T-cell (primary cell): Measurements from ENCODE around the gene KRT38. TPM values are rescaled to one million over a fixed set of nuclear protein-coding genes. Genes with fewer than 3 reads are reported as not detected.

Experiments used
- ATAC-seq, 4 experiments: fragments of 200-7000 bp in 3 of 4; fragments of 150-1000 bp in 1 of 4; cut with Tn5 transposase; replicated peaks in 1 of 4; 1 replicate in 3 of 4; 2 replicates in 1 of 4; pipeline ENCODE4 v1.10.0; 2021; ENCODE audit warnings: moderate library complexity in 3 of 4, mild to moderate bottlenecking in 2 of 4, moderate number of reproducible peaks in 1 of 4
- CTCF ChIA-PET, 2 donors: fragments of 300-600 bp; sonication (Branson Sonifier 250); formaldehyde crosslinking; loops; one replicate each; lab custom pipeline; 2022; ENCODE audit warnings: antibody characterized with exemption in 2 of 2; lab: Charles Lee
- POLR2A ChIA-PET, 2 donors: fragments of 300-600 bp; sonication (Branson Sonifier 250); formaldehyde crosslinking; loops; one replicate each; lab custom pipeline; 2022; ENCODE audit warnings: antibody characterized with exemption in 2 of 2; lab: Charles Lee
- DNase-seq, 35 experiments: peaks; one replicate each; pipeline versions ENCODE4 v3.0.0 to v3.0.0-alpha.2; 2013 to 2023
- H3K27ac ChIP-seq: one replicate; pipeline ENCODE4 v1.5.1; 2013; ENCODE audit warnings: low read length
- H3K27me3 ChIP-seq, 2 experiments: replicated peaks in 1 of 2; 1 replicate in 1 of 2; 2 replicates in 1 of 2; pipeline versions ENCODE4 v1.6.1 to v1.7.0; 2013; ENCODE audit warnings: low read length in 1 of 2, mixed read lengths in 1 of 2; ENCODE audit not compliant: control insufficient read depth in 2 of 2, insufficient read depth in 2 of 2; ENCODE audit errors: extremely low read depth in 1 of 2
- H3K36me3 ChIP-seq, 2 donors: 1 replicate in 1 of 2; 2 replicates in 1 of 2; pipeline versions ENCODE4 v1.6.1 to v1.7.0; 2013; ENCODE audit warnings: low read length in 1 of 2; ENCODE audit not compliant: control insufficient read depth in 2 of 2, insufficient read depth in 1 of 2; ENCODE audit errors: extremely low read depth in 1 of 2
- H3K4me1 ChIP-seq, 2 experiments: 1 replicate in 1 of 2; 2 replicates in 1 of 2; pipeline versions ENCODE4 v1.6.1 to v1.7.0; 2013; ENCODE audit warnings: low read length in 2 of 2, mixed read lengths in 1 of 2; ENCODE audit not compliant: insufficient read depth in 2 of 2, control insufficient read depth in 1 of 2; ENCODE audit errors: extremely low read depth in 1 of 2
- H3K4me3 ChIP-seq, 2 donors: 1 replicate in 1 of 2; 2 replicates in 1 of 2; pipeline versions ENCODE4 v1.5.1 to v1.7.0; 2013; ENCODE audit warnings: mild to moderate bottlenecking in 2 of 2, low read length in 1 of 2, moderate library complexity in 1 of 2; ENCODE audit not compliant: control insufficient read depth in 1 of 2; ENCODE audit errors: extremely low read depth in 1 of 2
- H3K9me3 ChIP-seq: 2 replicates; pipeline ENCODE4 v1.7.0; 2013
- H3K27ac Mint-ChIP-seq, 2 donors: one replicate each; pipeline ENCODE4 v1.8.0; 2020 to 2021; ENCODE audit warnings: mild to moderate bottlenecking in 2 of 2, mixed read lengths in 2 of 2
- H3K27me3 Mint-ChIP-seq, 2 donors: one replicate each; pipeline ENCODE4 v1.8.0; 2021 to 2022; ENCODE audit warnings: mixed read lengths in 2 of 2
- H3K36me3 Mint-ChIP-seq: one replicate; pipeline ENCODE4 v1.8.0; 2021; ENCODE audit warnings: mixed read lengths
- H3K4me1 Mint-ChIP-seq, 3 donors: one replicate each; pipeline ENCODE4 v1.8.0; 2020 to 2022; ENCODE audit warnings: mixed read lengths in 3 of 3, mild to moderate bottlenecking in 1 of 3
- H3K4me3 Mint-ChIP-seq, 3 donors: one replicate each; pipeline ENCODE4 v1.8.0; 2020 to 2022; ENCODE audit warnings: mild to moderate bottlenecking in 3 of 3, mixed read lengths in 3 of 3, moderate library complexity in 3 of 3
- H3K9me3 Mint-ChIP-seq, 3 donors: one replicate each; pipeline ENCODE4 v1.8.0; 2020 to 2022; ENCODE audit warnings: mixed read lengths in 3 of 3
- WGBS: methylation state at CpG from one replicate; pipeline ENCODE4 v1.1.5; 2013; ENCODE audit warnings: missing lambda C conversion rate; ENCODE audit not compliant: insufficient coverage; 5-methylcytosine and 5-hydroxymethylcytosine counted together
- total RNA-seq, 35 experiments: library from RNA in 6 of 35; stranded (reverse) in 6 of 35; fragments of 120-200 nt in 1 of 35; gene quantifications; one replicate each; pipeline versions ENCODE4 v1.2.1 to v1.2.4 and lab custom pipeline; 2013 to 2026

Gene KRT38
- total RNA-seq, 5 donors from 2014 or later (not counting 1 experiment from before 2014, with no cell fraction given), result not detected

GRCh38 chr17:41483991-41484826 lies 43.4 kb upstream of the KRT38 start:
- no peaks in the 10 kb centered on the region for H3K4me1 Mint-ChIP-seq
- H3K27me3 ChIP-seq, result peaks cover 0 to 32% of the 10 kb centered on the region in 2 experiments
- no peaks in the 10 kb centered on the region for H3K9me3 Mint-ChIP-seq
- peaks cover 0 to 2% of the 10 kb centered on the region in 2 experiments for H3K4me1 ChIP-seq
- H3K27ac ChIP-seq, result no peak overlapping the region
- no peaks in the 10 kb centered on the region for H3K9me3 ChIP-seq
- POLR2A ChIA-PET, result no interaction called here
- H3K27me3 Mint-ChIP-seq, result no peaks in the 10 kb centered on the region
- no peak overlapping the region for H3K27ac Mint-ChIP-seq
- WGBS, result 92% methylated on average over 3 of the region's 7 CpGs
- CTCF ChIA-PET, result interaction anchor here in 1 of 2 donors (1.1 kb wide), 1 partner anchor 162 kb away, joined by 4 read pairs; no protein-coding TSS in a partner anchor
- H3K4me3 ChIP-seq, result no peak overlapping the region
- no peaks in the 10 kb centered on the region for H3K36me3 ChIP-seq
- H3K36me3 Mint-ChIP-seq, result no peaks in the 10 kb centered on the region
- DNase-seq (no peak), ATAC-seq (no peak)
- H3K4me3 Mint-ChIP-seq, result no peak overlapping the region

DNA sequence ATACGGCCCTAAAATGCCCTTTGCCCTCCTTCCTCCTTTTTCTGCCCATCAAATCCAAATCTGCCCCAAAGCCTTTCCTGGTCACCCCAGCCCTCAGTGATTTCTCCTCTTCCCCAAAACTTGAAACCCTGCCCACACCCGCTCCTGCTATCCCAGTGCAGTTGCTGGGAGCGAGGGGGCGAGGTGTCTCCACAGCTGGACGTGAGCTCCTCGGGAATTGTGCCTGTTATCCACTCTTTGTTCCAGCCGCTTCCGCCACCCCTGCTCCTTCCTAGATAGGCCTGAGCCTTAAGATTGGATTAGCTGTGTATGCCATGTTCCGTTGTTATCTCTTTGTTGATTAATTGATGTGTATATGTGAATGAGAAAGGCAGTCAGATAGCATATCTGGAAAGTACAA lies 42.7 kb upstream of the KRT38 start:
- no peak overlapping the region for H3K27ac Mint-ChIP-seq
- H3K4me3 Mint-ChIP-seq, result no peak overlapping the region
- no peaks in the 10 kb centered on the region for H3K27me3 Mint-ChIP-seq
- H3K36me3 Mint-ChIP-seq, result no peaks in the 10 kb centered on the region
- POLR2A ChIA-PET, result no interaction called here
- Histone ChIP-seq H3K4me1 (peaks cover 0 to 2% of the 10 kb centered on the region in 2 experiments), H3K4me3 (no peak overlapping the region), H3K9me3 (no peaks in the 10 kb centered on the region), H3K27me3 (peaks cover 0 to 29% of the 10 kb centered on the region in 2 experiments), H3K36me3 (no peaks in the 10 kb centered on the region), H3K27ac (no peak overlapping the region)
- ATAC-seq, result no peak
- WGBS, result 78% methylated on average over 4 of the region's 9 CpGs
- no peaks in the 10 kb centered on the region for H3K9me3 Mint-ChIP-seq
- DNase-seq, result no peak
- CTCF ChIA-PET, result interaction anchor here in 1 of 2 donors (1.1 kb wide), 1 partner anchor 161 kb away, joined by 4 read pairs; no protein-coding TSS in a partner anchor
- H3K4me1 Mint-ChIP-seq, result no peaks in the 10 kb centered on the region

GRCh38 chr17:41481036-41481435 lies 40.3 kb upstream of the KRT38 start, which contains the start of gene KRT35:
KRT35 (minus strand) TSS chr17:41481151; CDS start chr17:41481097, 54 bp downstream.
- H3K4me1 Mint-ChIP-seq, result no peaks in the 10 kb centered on the region
- ATAC-seq, result no peak
- POLR2A ChIA-PET, result no interaction called here
- WGBS, result 86% methylated on average over 1 of the region's 2 CpGs
- DNase-seq, result no peak
- no peaks in the 10 kb centered on the region for H3K36me3 Mint-ChIP-seq
- H3K9me3 ChIP-seq, result no peaks in the 10 kb centered on the region
- no peak within 1 kb of the TSS for H3K27ac Mint-ChIP-seq
- no peaks in the 10 kb centered on the region for H3K27me3 Mint-ChIP-seq
- CTCF ChIA-PET, result no interaction called here
- H3K4me3 ChIP-seq, result no peak within 1 kb of the TSS
- no peak within 1 kb of the TSS for H3K4me3 Mint-ChIP-seq
- H3K4me1 ChIP-seq, result no peaks in the 10 kb centered on the region
- H3K36me3 ChIP-seq, result no peaks in the 10 kb centered on the region
- H3K9me3 Mint-ChIP-seq, result no peaks in the 10 kb centered on the region
- peaks cover 0 to 10% of the 10 kb centered on the region in 2 experiments for H3K27me3 ChIP-seq
- no peak within 1 kb of the TSS for H3K27ac ChIP-seq

GRCh38 chr17:41480581-41480980 lies 39.8 kb upstream of the KRT38 start:
- ATAC-seq (no peak), DNase-seq (no peak)
- Histone ChIP-seq H3K4me1 (no peaks in the 10 kb centered on the region), H3K4me3 (no peak overlapping the region), H3K9me3 (no peaks in the 10 kb centered on the region), H3K36me3 (no peaks in the 10 kb centered on the region), H3K27ac (no peak overlapping the region), H3K27me3 (peaks cover 0 to 8% of the 10 kb centered on the region in 2 experiments)
- no peak overlapping the region for H3K4me3 Mint-ChIP-seq
- no peaks in the 10 kb centered on the region for H3K4me1 Mint-ChIP-seq
- H3K36me3 Mint-ChIP-seq, result no peaks in the 10 kb centered on the region
- H3K27ac Mint-ChIP-seq, result no peak overlapping the region
- no peaks in the 10 kb centered on the region for H3K9me3 Mint-ChIP-seq
- CTCF ChIA-PET, result no interaction called here
- no peaks in the 10 kb centered on the region for H3K27me3 Mint-ChIP-seq
- POLR2A ChIA-PET, result no interaction called here
- 98% methylated on average over 6 of the region's 10 CpGs for WGBS

DNA sequence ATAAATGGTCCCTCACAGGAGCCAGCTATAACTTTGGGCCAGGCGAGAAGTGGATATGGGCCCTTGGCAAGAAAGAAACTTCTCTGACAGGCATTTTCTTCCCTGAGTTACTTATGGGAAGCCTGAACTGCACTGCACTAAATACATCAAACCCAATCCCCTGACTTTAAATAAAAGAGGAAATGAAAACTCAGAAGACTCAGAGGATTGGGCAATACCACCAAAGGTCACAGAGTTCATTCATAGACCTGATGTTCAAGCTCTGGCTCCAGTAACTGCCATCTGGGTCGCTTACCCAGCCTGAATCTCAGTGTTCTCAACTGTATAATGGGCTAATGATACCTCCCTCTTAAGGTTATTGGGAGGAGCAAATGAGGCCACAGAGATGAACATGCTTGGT lies 39.4 kb upstream of the KRT38 start:
- Mint-ChIP-seq H3K4me3 (no peak overlapping the region), H3K27ac (no peak overlapping the region), H3K9me3 (no peaks in the 10 kb centered on the region), H3K4me1 (no peaks in the 10 kb centered on the region), H3K27me3 (no peaks in the 10 kb centered on the region), H3K36me3 (no peaks in the 10 kb centered on the region)
- H3K27ac ChIP-seq, result no peak overlapping the region
- peaks cover 0 to 8% of the 10 kb centered on the region in 2 experiments for H3K27me3 ChIP-seq
- no peak for ATAC-seq
- DNase-seq, result no peak
- POLR2A ChIA-PET, result no interaction called here
- H3K36me3 ChIP-seq, result no peaks in the 10 kb centered on the region
- 67% methylated on average over 1 of the region's 2 CpGs for WGBS
- H3K9me3 ChIP-seq, result no peaks in the 10 kb centered on the region
- no peaks in the 10 kb centered on the region for H3K4me1 ChIP-seq
- H3K4me3 ChIP-seq, result no peak overlapping the region
- CTCF ChIA-PET, result no interaction called here

DNA sequence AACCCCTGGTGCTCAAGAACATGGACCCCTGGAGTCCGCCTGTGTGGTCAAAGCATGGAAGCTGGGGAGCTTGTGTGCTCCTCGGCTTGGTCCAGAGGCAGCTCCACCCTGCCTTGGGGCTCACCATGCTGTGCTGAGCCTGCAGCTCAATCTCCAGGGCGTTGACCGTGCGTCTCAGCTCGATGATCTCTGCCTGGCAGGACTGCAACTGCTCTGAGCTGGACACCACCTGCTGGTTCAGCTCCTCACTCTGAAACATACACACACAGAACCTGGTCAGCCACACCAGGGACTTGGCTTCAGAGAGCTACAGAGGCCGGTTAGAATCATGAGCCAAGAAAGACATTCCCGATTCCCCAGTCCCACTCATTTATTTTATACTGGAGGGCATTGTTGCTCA lies 37.5 kb upstream of the KRT38 start:
- H3K4me1 Mint-ChIP-seq, result no peaks in the 10 kb centered on the region
- ATAC-seq (no peak), DNase-seq (no peak)
- H3K9me3 Mint-ChIP-seq, result no peaks in the 10 kb centered on the region
- no peak overlapping the region for H3K27ac Mint-ChIP-seq
- H3K27me3 Mint-ChIP-seq, result no peaks in the 10 kb centered on the region
- Histone ChIP-seq H3K4me1 (no peaks in the 10 kb centered on the region), H3K27ac (no peak overlapping the region), H3K27me3 (no peaks in the 10 kb centered on the region), H3K36me3 (no peaks in the 10 kb centered on the region), H3K4me3 (no peak overlapping the region), H3K9me3 (no peaks in the 10 kb centered on the region)
- no peaks in the 10 kb centered on the region for H3K36me3 Mint-ChIP-seq
- 70% methylated on average over 6 of the region's 8 CpGs for WGBS
- POLR2A ChIA-PET, result no interaction called here
- H3K4me3 Mint-ChIP-seq, result no peak overlapping the region
- CTCF ChIA-PET, result no interaction called here
